Stimulated activated CD8-positive, alpha-beta memory T cell treated with anti-CD3 and anti-CD28 coated beads, Interleukin-12 subunit alpha, Interleukin-12 subunit beta, amount 100 ng/mL, for 24 hours (primary cell): ENCODE results near the gene GRM5.

ENCODE experiments used
- DNase-seq: peaks from one replicate; pipeline ENCODE4 v3.0.0-alpha.2; 2020; ENCODE audit errors: extremely low read depth

GRM5 gene

GRCh38 chr11:88619656-88620385, 446.0 kb downstream of the GRM5 start:
- DNase-seq, result no peak

- DNase-seq, result no peak
Measured at GRCh38 chr11:88619071-88619425, 446.7 kb downstream of the GRM5 start.

DNA sequence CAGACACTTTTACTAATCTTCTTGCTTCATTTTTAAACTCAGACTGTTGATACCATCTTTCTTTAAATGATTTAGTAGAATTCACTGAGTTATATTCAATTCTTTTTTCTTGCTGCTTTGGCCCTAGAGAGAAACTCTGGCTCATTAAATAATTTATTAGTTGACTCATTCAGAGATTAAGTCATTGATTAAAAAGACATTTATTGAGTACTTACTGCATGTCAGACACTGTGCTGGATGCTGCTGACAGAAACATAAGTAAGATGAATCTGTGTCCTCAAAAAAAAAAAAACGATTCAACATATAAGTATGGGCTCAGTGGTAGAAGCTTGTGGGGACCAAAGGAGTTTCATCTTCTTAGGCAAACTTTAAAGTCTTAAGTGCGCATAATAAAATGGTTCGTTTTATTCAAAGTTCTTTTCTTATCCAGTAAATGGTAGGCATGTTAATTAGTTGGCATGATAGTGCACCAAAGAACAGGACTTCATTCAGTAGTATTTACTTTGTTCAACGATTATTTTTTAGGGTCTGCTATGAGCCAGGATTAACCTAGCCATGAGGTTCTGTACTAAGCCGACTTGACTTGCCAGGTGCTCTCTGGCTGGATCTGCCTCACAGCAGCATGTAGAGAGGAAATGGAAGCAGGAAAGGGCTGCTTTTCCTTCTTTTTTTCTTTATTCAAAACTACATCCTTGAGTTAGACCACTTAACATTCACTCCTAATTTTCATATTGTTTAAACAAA, 447.3 kb downstream of the GRM5 start:
- DNase-seq, result no peak

DNA sequence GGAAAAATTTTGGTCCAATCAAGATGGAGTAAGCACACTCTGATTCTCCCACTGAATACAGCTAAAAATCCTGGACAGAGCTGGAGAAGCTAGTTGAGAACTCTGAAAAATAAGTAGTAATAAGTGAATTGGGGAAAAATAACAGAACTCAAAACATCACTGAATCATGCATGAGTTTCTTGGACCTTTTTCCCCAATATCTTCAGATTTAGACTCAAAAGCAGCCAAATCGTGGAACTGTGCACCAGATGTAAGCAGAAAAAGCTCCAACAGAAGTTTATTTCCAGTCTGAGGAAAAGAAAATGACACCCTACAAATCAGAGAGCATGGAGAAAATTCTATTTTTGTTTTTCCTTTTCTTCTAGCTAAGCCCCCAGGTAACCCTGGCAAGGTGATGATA, 448.6 kb downstream of the GRM5 start:
- DNase-seq, result no peak

DNA sequence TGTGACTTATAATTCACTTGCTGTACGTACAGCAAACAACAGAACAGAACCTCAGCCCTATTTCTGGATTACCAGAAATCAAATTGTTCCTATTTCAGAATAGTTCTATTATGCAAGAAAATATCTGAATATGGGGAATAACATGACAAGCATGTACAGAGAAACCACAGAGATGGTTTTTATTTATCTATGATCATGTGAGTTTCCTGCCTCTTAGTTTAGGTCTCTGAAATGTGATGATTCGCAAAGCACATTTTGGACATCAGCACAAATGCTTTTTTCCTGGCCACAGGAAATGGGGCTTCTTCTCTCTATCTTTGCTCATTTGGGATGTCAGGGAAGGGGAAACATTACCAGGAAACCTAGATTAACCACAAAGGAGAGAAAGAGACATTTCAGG, 461.5 kb downstream of the GRM5 start:
- no peak for DNase-seq

GRCh38 chr11:88603091-88603867, 462.5 kb downstream of the GRM5 start:
- DNase-seq, result no peak

- DNase-seq, result no peak
Measured at GRCh38 chr11:88597387-88597786, 468.4 kb downstream of the GRM5 start.

GRCh38 chr11:88596786-88597185, 469.0 kb downstream of the GRM5 start:
- no peak for DNase-seq

- DNase-seq, result no peak
Measured at GRCh38 chr11:88594274-88594950, 471.4 kb downstream of the GRM5 start.

GRCh38 chr11:88590361-88590760, 475.4 kb downstream of the GRM5 start:
- DNase-seq, result no peak

- DNase-seq, result no peak
Measured at GRCh38 chr11:88583251-88583650, 482.5 kb downstream of the GRM5 start.

- DNase-seq, result no peak
Measured at GRCh38 chr11:88579466-88579865, 486.3 kb downstream of the GRM5 start.

DNA sequence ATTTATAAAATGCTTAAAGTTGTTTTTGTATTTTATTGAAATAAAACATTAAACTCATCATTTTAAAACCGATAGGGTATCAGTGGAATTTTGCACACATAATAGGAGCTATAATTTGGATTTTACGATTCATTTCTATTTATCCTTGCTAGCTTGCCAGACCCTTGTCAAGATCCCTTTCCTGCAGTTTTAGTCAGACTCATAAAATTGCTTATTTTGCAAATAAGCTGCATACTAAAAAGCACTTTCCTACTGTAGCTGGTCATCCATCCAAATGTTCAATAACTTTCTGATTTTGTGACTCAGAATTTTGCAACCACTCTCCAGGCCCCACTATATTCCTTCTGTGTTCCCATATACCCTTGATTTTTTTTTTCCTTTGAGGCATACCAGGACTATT, 489.0 kb downstream of the GRM5 start:
- no peak for DNase-seq

- DNase-seq, result no peak
Measured at GRCh38 chr11:88575916-88576315, 489.9 kb downstream of the GRM5 start.

- no peak for DNase-seq
Measured at GRCh38 chr11:88569342-88569741, 496.4 kb downstream of the GRM5 start.

- DNase-seq, result no peak
Measured at GRCh38 chr11:88555829-88556202, 510.0 kb downstream of the GRM5 start.

DNA sequence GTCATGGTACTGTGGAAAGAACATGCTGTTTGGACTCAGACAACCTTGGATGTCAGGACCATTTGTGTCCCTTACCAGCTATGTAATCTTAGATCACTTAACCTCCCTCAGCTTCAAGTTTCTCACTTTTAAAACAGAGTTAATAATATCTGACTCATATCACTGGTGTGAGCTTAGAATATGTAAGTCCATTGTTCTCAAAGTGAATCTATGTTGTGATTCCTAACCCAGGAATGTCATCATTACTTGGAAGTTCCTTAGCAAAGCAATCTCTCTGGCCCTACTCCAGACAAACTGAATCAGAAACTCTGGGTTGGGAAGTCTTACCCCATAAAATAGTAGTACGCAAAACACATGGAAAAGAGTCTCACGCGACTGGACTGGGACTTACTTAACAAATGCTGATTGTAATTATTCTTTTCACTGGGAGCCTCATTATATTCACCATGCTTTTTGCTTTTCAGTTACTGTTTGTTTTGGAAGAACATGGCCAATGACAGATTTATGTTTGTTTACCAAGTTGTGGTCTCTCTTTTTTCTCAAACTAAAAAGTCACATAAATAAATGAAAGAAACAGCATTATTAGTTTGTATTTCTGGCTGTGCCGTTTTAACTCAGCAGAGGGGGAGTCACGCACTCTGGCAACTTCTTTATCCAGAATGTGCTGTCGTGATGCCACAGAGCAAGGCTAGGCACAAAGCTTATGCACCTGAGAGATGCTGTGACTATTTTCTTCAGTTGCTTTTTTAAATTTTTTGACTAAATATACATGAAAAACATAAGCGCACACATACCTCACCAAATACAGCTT, 510.6 kb downstream of the GRM5 start:
- no peak for DNase-seq

DNA sequence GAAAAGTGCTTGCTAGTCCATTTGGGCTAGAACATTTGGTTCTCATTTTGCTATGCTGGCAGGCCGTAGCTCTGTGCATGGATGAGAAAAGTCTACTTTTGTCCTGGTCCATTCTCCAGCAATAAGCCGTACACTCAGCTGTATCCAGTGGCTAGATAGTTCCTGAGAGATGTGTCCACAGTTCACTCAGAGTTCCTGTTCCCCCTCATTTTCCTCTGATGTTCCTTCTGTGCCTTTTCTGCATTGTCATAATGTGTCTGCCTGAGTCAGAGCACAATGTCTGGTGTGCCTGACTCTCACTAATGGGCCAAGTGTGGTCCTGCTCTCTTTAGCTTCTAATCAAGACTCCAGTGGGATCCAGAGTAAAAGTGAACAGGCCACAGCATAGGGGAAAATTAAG, 512.6 kb downstream of the GRM5 start:
- DNase-seq, result no peak

- DNase-seq, result no peak
Measured at GRCh38 chr11:88552379-88553062, 513.3 kb downstream of the GRM5 start.

- no peak for DNase-seq
Measured at GRCh38 chr11:88544656-88545280, 521.0 kb downstream of the GRM5 start.
